GM23338 (cell line): ENCODE data around the gene CBLN3. TPM values are rescaled to one million over a fixed set of nuclear protein-coding genes. Genes with fewer than 3 reads are reported as not detected.

ENCODE experiments used
- ATAC-seq: fragments of 200-7000 bp; cut with Tn5 transposase; 3 replicates; pipeline ENCODE4 v1.9.1; 2020
- DNase-seq: peaks from one replicate; pipeline ENCODE4 v3.0.0-alpha.2; 2015; ENCODE audit warnings: low spot score
- H2AFZ ChIP-seq: fragments of 200-600 bp; sonication (generic); 2 replicates; pipeline ENCODE4 v1.8.0; 2016; ENCODE audit warnings: antibody characterized with exemption, mild to moderate bottlenecking, moderate library complexity
- H3F3A ChIP-seq: fragments of 200-600 bp; sonication (generic); replicated peaks from 2 replicates; pipeline ENCODE4 v1.8.0; 2017; ENCODE audit warnings: antibody characterized with exemption, mixed run types, low read depth
- H3K27ac ChIP-seq: fragments of 200-600 bp; sonication (generic); 2 replicates; pipeline ENCODE4 v1.6.1; 2016; ENCODE audit warnings: low read depth
- H3K27me3 ChIP-seq: fragments of 200-600 bp; sonication (generic); 2 replicates; pipeline ENCODE4 v1.8.0; 2016; ENCODE audit warnings: mild to moderate bottlenecking, mixed run types, moderate library complexity; ENCODE audit not compliant: insufficient read depth
- H3K36me3 ChIP-seq: fragments of 200-600 bp; sonication (generic); 2 replicates; pipeline ENCODE4 v1.8.0; 2016; ENCODE audit warnings: mild to moderate bottlenecking; ENCODE audit not compliant: insufficient read depth
- H3K4me1 ChIP-seq: fragments of 200-600 bp; sonication (generic); 2 replicates; pipeline ENCODE4 v1.8.0; 2016; ENCODE audit warnings: mild to moderate bottlenecking, moderate library complexity; ENCODE audit not compliant: insufficient read depth
- H3K4me2 ChIP-seq: fragments of 200-600 bp; sonication (generic); 2 replicates; pipeline ENCODE4 v1.7.1; 2017; ENCODE audit warnings: mixed run types
- H3K4me3 ChIP-seq: fragments of 200-600 bp; sonication (generic); 2 replicates; pipeline ENCODE4 v1.6.1; 2016; ENCODE audit warnings: mixed run types
- H3K79me2 ChIP-seq: fragments of 200-600 bp; sonication (generic); replicated peaks from 2 replicates; pipeline ENCODE4 v1.8.0; 2017; ENCODE audit warnings: mild to moderate bottlenecking; ENCODE audit not compliant: insufficient read depth
- H3K9me2 ChIP-seq: fragments of 200-600 bp; sonication (generic); 2 replicates; pipeline ENCODE4 v1.8.0; 2017; ENCODE audit not compliant: insufficient read depth
- H4K20me1 ChIP-seq: fragments of 200-600 bp; sonication (generic); replicated peaks from 2 replicates; pipeline ENCODE4 v1.8.0; 2017; ENCODE audit warnings: mild to moderate bottlenecking; ENCODE audit not compliant: insufficient read depth
- H3K27ac Mint-ChIP-seq: 2 replicates; pipeline ENCODE4 v1.8.0; 2020; ENCODE audit warnings: inconsistent platforms, mild to moderate bottlenecking, moderate library complexity, mixed read lengths
- H3K27me3 Mint-ChIP-seq: 3 replicates; pipeline ENCODE4 v1.8.0; 2022; ENCODE audit warnings: low read depth, mild to moderate bottlenecking, moderate library complexity, mixed read lengths, inconsistent platforms; ENCODE audit not compliant: insufficient read depth, poor library complexity
- H3K36me3 Mint-ChIP-seq: 3 replicates; pipeline ENCODE4 v1.8.0; 2021; ENCODE audit warnings: low read depth, mild to moderate bottlenecking, inconsistent platforms, moderate library complexity, mixed read lengths
- H3K4me1 Mint-ChIP-seq: 3 replicates; pipeline ENCODE4 v1.8.0; 2020; ENCODE audit warnings: mild to moderate bottlenecking, inconsistent platforms, mixed read lengths
- H3K4me3 Mint-ChIP-seq: 3 replicates; pipeline ENCODE4 v1.8.0; 2021; ENCODE audit warnings: moderate library complexity, mild to moderate bottlenecking, inconsistent platforms, mixed read lengths
- H3K9me3 Mint-ChIP-seq: 3 replicates; pipeline ENCODE4 v1.8.0; 2020; ENCODE audit warnings: moderate library complexity, mild to moderate bottlenecking, inconsistent platforms, mixed read lengths
- CREB1 ChIP-seq: fragments of 250-450 bp; sonication (Bioruptor Pico); IDR thresholded peaks from 2 replicates; pipeline ENCODE4 v1.5.0; 2020; ENCODE audit warnings: low read depth, mild to moderate bottlenecking, moderate library complexity
- EZH2 ChIP-seq: fragments of 200-600 bp; sonication (generic); IDR thresholded peaks from one replicate; pipeline ENCODE4 v1.8.0; 2017; ENCODE audit warnings: antibody characterized with exemption, mild to moderate bottlenecking, low read depth; ENCODE audit not compliant: unreplicated experiment
- EZH2phosphoT487 ChIP-seq: fragments of 200-600 bp; sonication (generic); IDR thresholded peaks from one replicate; pipeline ENCODE4 v1.8.1; 2018; ENCODE audit warnings: antibody characterized with exemption; ENCODE audit not compliant: unreplicated experiment
- JUNB ChIP-seq: IDR thresholded peaks from one replicate; pipeline ENCODE4 v1.6.1; 2016; ENCODE audit warnings: antibody characterized with exemption; ENCODE audit not compliant: unreplicated experiment
- NANOG ChIP-seq: IDR thresholded peaks from 2 replicates; pipeline ENCODE4 v1.6.1; 2016; ENCODE audit warnings: antibody characterized with exemption, borderline replicate concordance
- POLR2AphosphoS5 ChIP-seq: IDR thresholded peaks from 2 replicates; pipeline ENCODE4 v1.6.1; 2016; ENCODE audit warnings: antibody characterized with exemption, low read depth
- STAT1 ChIP-seq: IDR thresholded peaks from one replicate; pipeline ENCODE4 v1.6.1; 2016; ENCODE audit warnings: antibody characterized with exemption; ENCODE audit not compliant: unreplicated experiment
- ZNF114 ChIP-seq: fragments of 250-450 bp; sonication (Bioruptor Pico); IDR thresholded peaks from 2 replicates; pipeline ENCODE4 v1.5.0; 2020; ENCODE audit warnings: mild to moderate bottlenecking, moderate library complexity
- ZNF331 ChIP-seq: fragments of 250-450 bp; sonication (Bioruptor Pico); IDR thresholded peaks from 2 replicates; pipeline ENCODE4 v1.5.0; 2020; ENCODE audit warnings: low read depth, mild to moderate bottlenecking, moderate library complexity
- polyA plus RNA-seq: library from polyadenylated mRNA; unstranded; fragments of >200 nt; fragmentation: Nextera tagmentation; extraction: Ambion mirVana; gene quantifications from 2 replicates; pipeline ENCODE4 v1.2.1, GENCODE V29; 2016
- total RNA-seq: library from RNA; depleted of rRNA; stranded (reverse); fragments of >200 nt; shearing (Covaris generic); gene quantifications from 2 replicates; pipeline ENCODE4 v1.2.3, GENCODE V29; 2014
- TF ChIP-seq, protein P1 (sequence below), 2 experiments: fragments of 200-600 bp in 1 of 2; sonication (generic) in 1 of 2; conservative IDR thresholded peaks; 2 replicates each; pipeline versions ENCODE4 v1.5.1 to v1.6.1; 2016 to 2017; ENCODE audit warnings: antibody characterized with exemption in 2 of 2, low read depth in 2 of 2, mild to moderate bottlenecking in 2 of 2, moderate library complexity in 1 of 2
- TF ChIP-seq, protein P2 (sequence below): IDR thresholded peaks from one replicate; pipeline ENCODE4 v1.6.1; 2018; ENCODE audit warnings: antibody characterized with exemption; ENCODE audit not compliant: unreplicated experiment
- TF ChIP-seq, protein P3 (sequence below): IDR thresholded peaks from 2 replicates; pipeline ENCODE4 v1.6.1; 2016; ENCODE audit warnings: antibody characterized with exemption
- TF ChIP-seq, protein P4 (sequence below): fragments of 250-450 bp; sonication (Bioruptor Pico); IDR thresholded peaks from 2 replicates; pipeline ENCODE4 v1.5.0; 2020; ENCODE audit warnings: mild to moderate bottlenecking, moderate library complexity

Gene CBLN3
- total and polyA plus RNA-seq, 2 experiments from 2014 or later = 0.07 to 0.19 TPM

DNA sequence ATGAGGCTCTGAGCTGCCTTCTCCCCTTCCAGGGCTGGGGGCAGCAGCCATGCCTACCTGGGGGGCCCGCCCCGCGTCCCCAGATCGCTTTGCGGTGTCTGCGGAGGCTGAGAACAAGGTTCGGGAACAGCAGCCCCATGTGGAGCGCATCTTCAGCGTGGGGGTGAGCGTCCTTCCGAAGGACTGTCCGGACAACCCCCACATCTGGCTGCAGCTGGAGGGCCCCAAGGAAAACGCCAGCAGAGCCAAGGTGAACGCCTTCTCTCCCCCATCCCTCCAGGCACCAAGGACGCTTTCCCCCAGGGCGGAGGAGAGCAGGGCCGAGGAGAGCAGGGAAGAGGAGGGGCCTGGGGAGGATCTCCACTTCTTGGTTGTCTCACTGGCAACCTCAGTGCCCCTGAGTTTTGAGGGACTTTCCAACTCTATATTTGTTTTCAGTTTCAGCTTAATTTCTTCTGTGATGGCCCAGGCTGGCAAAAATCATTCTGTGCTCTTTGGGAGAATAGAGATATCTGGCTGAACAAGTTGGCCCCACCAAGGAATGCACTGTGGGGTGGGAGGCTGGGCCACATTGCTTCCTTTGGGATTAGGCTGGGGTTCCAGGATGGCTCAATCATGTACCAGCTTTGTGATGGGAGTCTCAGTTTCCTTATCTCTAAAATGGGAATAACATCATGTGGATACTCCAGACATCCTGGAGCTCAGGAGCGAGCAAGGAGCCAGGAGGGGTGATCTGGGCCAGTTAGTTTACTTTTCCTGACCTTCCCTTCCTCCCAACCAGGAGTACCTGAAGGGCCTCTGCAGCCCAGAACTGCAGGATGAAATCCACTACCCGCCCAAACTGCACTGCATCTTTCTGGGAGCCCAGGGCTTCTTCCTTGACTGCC, 1.5 kb upstream of the CBLN3 start:
- Histone ChIP-seq H4K20me1 (no peaks in the 10 kb centered on the region), H3K27ac (0 out of 2 replicates have a peak overlapping the region, but pooled peaks have one; percentile 59), H3K79me2 (no peaks in the 10 kb centered on the region), H2AFZ (peak overlapping the region; percentile 72), H3F3A (peaks cover 11% of the 10 kb centered on the region), H3K36me3 (no peaks in the 10 kb centered on the region), H3K4me1 (peaks cover 19% of the 10 kb centered on the region), H3K4me3 (peak overlapping the region; percentile 85), H3K27me3 (peaks cover 26% of the 10 kb centered on the region), H3K9me2 (no peaks in the 10 kb centered on the region), H3K4me2 (peak overlapping the region; percentile 96)
- Mint-ChIP-seq H3K27ac (no peak overlapping the region), H3K9me3 (no peaks in the 10 kb centered on the region), H3K4me1 (peaks cover 25% of the 10 kb centered on the region), H3K4me3 (peak overlapping the region; percentile 83), H3K27me3 (peaks cover 22% of the 10 kb centered on the region), H3K36me3 (peaks cover 6% of the 10 kb centered on the region; the same call in 2 of the 3 replicates)
- peak; percentile 56 for DNase-seq
- TF ChIP-seq EZH2phosphoT487 (no peak), NANOG (no peak), ZNF331 (CRISPR knock-in tag) (no peak), STAT1 (no peak), CREB1 (no peak), POLR2AphosphoS5 (no peak), JUNB (no peak), EZH2 (no peak), ZNF114 (no peak)
- TF ChIP-seq, protein P1, sequence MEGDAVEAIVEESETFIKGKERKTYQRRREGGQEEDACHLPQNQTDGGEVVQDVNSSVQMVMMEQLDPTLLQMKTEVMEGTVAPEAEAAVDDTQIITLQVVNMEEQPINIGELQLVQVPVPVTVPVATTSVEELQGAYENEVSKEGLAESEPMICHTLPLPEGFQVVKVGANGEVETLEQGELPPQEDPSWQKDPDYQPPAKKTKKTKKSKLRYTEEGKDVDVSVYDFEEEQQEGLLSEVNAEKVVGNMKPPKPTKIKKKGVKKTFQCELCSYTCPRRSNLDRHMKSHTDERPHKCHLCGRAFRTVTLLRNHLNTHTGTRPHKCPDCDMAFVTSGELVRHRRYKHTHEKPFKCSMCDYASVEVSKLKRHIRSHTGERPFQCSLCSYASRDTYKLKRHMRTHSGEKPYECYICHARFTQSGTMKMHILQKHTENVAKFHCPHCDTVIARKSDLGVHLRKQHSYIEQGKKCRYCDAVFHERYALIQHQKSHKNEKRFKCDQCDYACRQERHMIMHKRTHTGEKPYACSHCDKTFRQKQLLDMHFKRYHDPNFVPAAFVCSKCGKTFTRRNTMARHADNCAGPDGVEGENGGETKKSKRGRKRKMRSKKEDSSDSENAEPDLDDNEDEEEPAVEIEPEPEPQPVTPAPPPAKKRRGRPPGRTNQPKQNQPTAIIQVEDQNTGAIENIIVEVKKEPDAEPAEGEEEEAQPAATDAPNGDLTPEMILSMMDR (conservative IDR thresholded peaks at IDR 0.05; ENCODE audit: low read depth in 2 of 2) = no peak
- TF ChIP-seq, protein P2, sequence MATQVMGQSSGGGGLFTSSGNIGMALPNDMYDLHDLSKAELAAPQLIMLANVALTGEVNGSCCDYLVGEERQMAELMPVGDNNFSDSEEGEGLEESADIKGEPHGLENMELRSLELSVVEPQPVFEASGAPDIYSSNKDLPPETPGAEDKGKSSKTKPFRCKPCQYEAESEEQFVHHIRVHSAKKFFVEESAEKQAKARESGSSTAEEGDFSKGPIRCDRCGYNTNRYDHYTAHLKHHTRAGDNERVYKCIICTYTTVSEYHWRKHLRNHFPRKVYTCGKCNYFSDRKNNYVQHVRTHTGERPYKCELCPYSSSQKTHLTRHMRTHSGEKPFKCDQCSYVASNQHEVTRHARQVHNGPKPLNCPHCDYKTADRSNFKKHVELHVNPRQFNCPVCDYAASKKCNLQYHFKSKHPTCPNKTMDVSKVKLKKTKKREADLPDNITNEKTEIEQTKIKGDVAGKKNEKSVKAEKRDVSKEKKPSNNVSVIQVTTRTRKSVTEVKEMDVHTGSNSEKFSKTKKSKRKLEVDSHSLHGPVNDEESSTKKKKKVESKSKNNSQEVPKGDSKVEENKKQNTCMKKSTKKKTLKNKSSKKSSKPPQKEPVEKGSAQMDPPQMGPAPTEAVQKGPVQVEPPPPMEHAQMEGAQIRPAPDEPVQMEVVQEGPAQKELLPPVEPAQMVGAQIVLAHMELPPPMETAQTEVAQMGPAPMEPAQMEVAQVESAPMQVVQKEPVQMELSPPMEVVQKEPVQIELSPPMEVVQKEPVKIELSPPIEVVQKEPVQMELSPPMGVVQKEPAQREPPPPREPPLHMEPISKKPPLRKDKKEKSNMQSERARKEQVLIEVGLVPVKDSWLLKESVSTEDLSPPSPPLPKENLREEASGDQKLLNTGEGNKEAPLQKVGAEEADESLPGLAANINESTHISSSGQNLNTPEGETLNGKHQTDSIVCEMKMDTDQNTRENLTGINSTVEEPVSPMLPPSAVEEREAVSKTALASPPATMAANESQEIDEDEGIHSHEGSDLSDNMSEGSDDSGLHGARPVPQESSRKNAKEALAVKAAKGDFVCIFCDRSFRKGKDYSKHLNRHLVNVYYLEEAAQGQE = no peak
- TF ChIP-seq, protein P3, sequence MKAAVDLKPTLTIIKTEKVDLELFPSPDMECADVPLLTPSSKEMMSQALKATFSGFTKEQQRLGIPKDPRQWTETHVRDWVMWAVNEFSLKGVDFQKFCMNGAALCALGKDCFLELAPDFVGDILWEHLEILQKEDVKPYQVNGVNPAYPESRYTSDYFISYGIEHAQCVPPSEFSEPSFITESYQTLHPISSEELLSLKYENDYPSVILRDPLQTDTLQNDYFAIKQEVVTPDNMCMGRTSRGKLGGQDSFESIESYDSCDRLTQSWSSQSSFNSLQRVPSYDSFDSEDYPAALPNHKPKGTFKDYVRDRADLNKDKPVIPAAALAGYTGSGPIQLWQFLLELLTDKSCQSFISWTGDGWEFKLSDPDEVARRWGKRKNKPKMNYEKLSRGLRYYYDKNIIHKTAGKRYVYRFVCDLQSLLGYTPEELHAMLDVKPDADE = no peak
- TF ChIP-seq, protein P4, sequence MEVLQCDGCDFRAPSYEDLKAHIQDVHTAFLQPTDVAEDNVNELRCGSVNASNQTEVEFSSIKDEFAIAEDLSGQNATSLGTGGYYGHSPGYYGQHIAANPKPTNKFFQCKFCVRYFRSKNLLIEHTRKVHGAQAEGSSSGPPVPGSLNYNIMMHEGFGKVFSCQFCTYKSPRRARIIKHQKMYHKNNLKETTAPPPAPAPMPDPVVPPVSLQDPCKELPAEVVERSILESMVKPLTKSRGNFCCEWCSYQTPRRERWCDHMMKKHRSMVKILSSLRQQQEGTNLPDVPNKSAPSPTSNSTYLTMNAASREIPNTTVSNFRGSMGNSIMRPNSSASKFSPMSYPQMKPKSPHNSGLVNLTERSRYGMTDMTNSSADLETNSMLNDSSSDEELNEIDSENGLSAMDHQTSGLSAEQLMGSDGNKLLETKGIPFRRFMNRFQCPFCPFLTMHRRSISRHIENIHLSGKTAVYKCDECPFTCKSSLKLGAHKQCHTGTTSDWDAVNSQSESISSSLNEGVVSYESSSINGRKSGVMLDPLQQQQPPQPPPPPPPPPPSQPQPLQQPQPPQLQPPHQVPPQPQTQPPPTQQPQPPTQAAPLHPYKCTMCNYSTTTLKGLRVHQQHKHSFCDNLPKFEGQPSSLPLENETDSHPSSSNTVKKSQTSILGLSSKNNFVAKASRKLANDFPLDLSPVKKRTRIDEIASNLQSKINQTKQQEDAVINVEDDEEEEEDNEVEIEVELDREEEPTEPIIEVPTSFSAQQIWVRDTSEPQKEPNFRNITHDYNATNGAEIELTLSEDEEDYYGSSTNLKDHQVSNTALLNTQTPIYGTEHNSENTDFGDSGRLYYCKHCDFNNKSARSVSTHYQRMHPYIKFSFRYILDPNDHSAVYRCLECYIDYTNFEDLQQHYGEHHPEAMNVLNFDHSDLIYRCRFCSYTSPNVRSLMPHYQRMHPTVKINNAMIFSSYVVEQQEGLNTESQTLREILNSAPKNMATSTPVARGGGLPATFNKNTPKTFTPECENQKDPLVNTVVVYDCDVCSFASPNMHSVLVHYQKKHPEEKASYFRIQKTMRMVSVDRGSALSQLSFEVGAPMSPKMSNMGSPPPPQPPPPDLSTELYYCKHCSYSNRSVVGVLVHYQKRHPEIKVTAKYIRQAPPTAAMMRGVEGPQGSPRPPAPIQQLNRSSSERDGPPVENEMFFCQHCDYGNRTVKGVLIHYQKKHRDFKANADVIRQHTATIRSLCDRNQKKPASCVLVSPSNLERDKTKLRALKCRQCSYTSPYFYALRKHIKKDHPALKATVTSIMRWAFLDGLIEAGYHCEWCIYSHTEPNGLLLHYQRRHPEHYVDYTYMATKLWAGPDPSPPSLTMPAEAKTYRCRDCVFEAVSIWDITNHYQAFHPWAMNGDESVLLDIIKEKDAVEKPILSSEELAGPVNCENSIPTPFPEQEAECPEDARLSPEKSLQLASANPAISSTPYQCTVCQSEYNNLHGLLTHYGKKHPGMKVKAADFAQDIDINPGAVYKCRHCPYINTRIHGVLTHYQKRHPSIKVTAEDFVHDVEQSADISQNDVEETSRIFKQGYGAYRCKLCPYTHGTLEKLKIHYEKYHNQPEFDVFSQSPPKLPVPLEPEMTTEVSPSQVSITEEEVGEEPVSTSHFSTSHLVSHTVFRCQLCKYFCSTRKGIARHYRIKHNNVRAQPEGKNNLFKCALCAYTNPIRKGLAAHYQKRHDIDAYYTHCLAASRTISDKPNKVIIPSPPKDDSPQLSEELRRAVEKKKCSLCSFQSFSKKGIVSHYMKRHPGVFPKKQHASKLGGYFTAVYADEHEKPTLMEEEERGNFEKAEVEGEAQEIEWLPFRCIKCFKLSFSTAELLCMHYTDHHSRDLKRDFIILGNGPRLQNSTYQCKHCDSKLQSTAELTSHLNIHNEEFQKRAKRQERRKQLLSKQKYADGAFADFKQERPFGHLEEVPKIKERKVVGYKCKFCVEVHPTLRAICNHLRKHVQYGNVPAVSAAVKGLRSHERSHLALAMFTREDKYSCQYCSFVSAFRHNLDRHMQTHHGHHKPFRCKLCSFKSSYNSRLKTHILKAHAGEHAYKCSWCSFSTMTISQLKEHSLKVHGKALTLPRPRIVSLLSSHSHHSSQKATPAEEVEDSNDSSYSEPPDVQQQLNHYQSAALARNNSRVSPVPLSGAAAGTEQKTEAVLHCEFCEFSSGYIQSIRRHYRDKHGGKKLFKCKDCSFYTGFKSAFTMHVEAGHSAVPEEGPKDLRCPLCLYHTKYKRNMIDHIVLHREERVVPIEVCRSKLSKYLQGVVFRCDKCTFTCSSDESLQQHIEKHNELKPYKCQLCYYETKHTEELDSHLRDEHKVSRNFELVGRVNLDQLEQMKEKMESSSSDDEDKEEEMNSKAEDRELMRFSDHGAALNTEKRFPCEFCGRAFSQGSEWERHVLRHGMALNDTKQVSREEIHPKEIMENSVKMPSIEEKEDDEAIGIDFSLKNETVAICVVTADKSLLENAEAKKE = no peak
- ATAC-seq = peak; percentile 26
